Measurements from ENCODE around the gene HDAC11.
A peak's percentile ranks its signal among the peaks of the same experiment; 100 is the strongest.
"Not testable (repeated sequence)": the region's sequence is repeated elsewhere in the genome, so short reads cannot be mapped to it uniquely, and the experiment has no call there.

Gene HDAC11

GRCh38 chr3:13509059-13509815 lies 29.1 kb downstream of the HDAC11 start:
- no peak for DNase-seq

DNA sequence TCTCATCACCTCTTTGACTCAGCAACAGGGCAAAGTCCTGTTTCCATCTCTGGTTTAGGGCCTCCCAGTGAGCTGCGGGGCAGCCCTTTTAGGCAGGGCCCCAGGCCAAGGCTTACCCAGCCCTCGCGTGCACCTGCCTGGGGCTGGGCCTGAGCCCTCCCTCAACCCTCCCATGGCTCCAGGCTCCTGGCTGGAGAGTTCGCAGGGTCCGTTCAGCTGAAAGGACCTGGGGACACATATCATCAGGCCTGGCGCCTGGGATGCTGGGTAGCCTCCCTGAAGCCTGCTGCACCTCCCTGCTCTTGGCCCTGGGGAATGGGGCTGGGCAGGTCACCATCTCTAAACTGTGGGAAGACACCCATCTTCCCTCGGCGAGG lies 29.7 kb downstream of the HDAC11 start:
- DNase-seq, result no peak

DNA sequence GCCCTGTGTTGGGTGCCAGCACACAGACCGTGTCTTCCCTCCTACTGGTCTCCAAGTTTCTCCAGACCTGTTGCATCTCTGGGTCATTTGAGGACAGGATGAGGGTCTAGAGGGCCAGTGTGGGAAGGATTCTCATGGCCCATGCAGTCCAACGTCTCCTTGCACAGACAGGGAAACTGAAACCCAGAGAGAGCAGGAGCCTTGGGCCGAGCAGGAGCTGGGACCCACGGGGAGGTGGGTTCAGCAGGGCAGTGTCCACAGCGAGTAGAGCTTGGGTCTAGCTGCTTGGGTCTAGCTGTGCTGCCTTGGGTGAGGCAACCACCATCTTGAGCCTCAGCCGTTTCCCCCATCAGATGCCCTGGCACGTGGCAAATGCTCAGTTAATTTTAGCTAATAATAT lies 32.3 kb downstream of the HDAC11 start:
- DNase-seq, result no peak

DNA sequence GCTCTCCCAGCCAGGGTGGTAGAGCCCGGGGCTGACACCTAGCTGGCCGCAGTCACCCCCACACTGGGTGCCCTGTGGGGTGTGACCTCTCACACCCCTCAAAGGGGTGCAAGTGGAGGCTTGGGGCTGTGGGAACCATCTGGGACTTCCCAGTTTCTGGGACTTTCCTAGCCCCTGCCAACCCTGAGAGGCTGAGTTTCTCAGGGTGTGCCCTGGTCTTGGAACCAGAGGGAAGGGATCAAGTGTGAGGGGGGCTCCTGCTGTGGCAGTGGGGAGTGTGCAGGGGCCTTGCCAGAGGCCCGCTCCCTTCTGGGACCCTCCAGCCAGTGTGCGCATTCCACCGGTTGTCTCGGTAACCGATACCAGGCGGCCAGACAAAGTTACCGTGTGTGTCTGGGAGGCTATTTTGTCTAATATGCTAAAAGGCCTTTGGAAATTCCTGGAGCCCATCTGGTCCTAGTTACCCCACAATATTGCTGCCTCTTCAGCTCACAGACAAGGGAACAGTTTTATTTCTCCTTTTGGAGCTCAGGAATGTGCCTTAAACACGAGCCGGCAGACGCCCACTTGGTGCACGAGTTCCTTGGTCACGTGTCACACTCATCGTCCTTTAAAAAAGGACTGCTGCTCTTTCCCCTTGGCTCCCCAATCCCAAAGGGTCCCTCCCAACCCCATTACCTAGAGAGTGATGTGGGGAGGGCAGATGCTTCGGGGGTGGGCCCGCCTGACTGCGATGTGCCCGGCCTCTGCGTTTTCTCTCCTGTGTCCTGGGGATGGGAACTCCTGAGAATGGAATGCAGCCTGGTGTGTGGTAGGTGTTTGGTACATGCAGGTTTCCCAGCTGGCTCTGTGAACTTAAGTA lies 33.2 kb downstream of the HDAC11 start:
- no peak for DNase-seq

- no peak for DNase-seq
Measured at GRCh38 chr3:13513913-13514517, 33.9 kb downstream of the HDAC11 start.

GRCh38 chr3:13514639-13515435 lies 34.7 kb downstream of the HDAC11 start:
- no peak for DNase-seq

GRCh38 chr3:13515786-13516759 lies 36.0 kb downstream of the HDAC11 start:
- DNase-seq, result no peak

DNA sequence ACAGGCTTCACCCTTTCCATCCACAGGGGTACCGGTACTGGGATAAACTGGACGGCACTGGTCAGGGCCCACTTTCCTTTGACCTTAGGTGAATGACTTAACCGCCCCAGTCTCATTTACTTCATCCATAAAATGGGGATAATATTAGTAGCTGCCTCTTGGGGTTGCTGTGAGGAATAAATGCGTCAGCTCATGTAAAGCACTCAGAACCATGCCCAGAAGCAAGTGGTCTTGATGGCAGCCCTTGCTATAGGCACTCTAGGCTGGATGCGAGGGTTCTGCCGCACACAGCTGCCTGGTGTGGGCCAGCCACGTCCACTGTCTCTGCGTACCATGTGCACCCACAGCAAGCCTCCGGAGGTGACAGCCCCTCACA lies 36.6 kb downstream of the HDAC11 start:
- no peak for DNase-seq

GRCh38 chr3:13517253-13517977 lies 37.3 kb downstream of the HDAC11 start:
- DNase-seq, result no peak

DNA sequence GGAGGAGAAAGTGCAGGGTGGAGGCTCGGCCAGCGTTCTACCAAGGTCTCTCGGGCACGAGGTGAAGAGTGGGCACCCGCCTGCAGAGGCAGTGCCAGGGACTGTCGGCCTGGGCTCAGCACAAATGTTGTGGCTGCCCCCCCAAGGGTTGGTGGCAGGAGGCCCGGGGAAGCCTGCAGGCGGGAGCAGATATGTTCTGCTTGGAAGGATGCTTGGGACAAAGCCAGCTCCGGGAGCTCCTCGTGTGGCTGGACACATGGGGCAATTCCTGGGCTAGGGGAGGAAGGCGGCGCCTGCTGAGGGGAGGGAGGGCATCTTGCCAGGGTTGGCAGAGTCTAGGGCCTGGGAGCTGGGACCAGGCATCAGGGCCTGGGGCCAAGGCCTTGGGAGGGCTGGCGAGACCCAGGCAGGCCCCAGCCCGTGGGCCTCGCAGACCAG lies 38.4 kb downstream of the HDAC11 start:
- peak; percentile 64 for DNase-seq

DNA sequence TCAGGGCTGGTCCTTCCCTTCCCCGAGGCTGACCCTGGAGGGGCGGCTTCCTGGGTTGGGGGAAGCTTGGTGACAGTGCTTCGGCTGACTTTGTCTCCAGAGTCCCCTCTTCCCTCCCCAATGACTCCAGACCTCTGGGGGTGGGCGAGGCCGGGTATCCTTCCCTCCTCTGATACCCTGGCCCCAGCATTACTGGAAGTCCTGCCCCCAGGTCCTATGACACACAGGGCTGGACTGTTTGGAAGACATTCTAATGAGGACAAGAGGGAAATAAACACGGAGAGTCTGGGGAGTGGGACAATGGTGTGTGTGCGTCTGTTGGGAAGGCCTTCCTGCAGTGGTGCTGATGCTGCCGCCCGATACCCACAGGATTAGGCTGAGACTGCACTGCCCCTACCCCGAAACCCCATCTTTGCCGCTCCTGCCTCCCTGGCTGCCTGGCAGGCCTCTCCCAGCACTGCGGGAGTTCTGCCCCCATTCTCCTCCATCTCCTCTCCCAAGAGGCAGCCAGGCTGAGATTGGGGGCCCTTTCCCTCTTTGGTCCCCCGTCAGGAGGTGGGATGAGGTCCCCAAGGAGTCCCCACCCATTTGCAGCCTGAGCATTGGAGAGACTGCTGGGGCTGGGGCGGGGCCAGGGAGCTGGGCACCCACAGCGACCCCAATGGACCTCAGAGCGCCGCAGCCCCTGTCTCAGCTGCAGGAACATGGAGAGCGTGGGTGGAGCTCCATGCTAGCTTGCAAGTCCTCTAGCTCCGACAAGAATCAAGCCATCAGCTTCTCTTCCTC lies 39.1 kb downstream of the HDAC11 start:
- DNase-seq, result no peak

GRCh38 chr3:13520326-13520880 lies 40.3 kb downstream of the HDAC11 start:
- DNase-seq, result no peak

DNA sequence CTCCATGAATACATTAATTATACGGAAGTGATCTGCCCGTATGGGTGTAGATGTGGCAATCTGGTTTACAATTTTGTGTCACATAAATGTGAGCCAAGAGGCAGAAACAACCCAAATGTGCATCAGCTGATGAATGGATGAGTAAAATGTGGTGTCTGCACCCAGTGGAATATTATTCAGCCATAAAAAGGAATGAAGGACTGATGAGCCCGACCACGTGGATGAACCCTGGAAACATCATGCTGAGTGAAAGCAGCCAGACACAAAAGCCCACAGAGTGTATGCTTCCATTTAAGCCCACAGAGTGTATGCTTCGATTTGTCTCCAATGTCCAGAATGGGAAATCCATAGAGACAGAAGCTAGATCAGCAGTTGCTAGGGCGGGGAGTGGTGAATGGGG lies 41.2 kb downstream of the HDAC11 start:
- DNase-seq, result no peak

- not testable (repeated sequence) for DNase-seq
Measured at GRCh38 chr3:13521749-13522148, 41.6 kb downstream of the HDAC11 start.

GRCh38 chr3:13522236-13522635 lies 42.1 kb downstream of the HDAC11 start:
- DNase-seq, result no peak

DNA sequence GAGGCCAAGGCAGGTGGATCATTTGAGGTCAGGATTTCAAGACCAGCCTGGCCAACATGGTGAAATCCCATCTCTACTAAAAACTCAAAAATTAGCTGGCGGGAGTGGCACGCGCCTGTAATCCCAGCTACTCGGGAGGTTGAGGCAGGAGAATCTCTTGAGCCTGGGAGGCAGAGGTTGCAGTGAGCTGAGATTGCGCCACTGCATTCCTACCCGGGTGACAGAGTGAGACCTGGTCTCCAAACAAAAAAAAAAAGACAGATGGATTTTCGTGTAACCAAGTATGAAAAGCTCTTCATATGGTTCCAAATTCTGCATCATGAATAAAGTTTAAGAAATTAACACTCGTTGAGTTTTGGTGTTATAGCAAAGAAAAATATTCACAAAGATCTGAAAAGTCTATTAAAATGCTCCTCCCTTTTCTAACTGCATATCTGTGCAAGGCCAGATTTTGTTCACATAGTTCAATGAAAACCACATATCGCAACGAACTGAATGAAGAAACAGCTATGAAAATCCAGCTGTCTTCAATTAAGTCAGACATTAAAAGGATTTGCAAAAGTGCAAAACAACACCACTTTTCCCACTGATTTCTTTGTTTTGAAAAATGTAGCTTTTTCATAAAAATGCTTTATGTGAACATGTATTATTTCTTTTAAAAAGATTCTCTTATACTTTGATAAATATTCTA lies 45.0 kb downstream of the HDAC11 start:
- DNase-seq, result no peak

GRCh38 chr3:13525827-13526625 lies 45.9 kb downstream of the HDAC11 start:
- DNase-seq, result no peak

DNA sequence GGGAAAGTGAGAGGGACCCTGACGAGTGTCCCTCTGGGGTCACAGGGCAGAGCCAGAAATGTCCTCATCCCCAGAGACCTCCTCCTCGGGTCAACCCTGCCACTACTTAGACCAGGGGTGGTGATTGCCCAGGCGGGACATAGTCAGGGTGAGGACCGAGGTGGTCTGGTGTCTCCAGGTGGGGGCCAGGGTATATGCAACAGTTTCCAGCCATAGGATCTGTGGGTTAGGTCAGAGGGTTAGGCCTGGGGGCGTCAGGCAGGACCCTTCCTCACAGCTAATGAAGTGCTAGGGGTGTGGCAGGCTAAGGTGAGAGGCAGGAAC lies 46.5 kb downstream of the HDAC11 start:
- DNase-seq, result no peak

Measured in DMS 273 treated with DMSO at 0.1 percent for 48 hours (cell line).